AG09309 (cell line): ENCODE data around the gene SLC45A3.

Experiments
- DNase-seq: peaks from one replicate; pipeline ENCODE4 v3.0.0-alpha.2; 2010; ENCODE audit warnings: low read depth
- H3K4me3 ChIP-seq: 2 replicates; pipeline ENCODE4 v1.5.1; 2011; ENCODE audit warnings: mild to moderate bottlenecking, low read depth, low read length, moderate library complexity; ENCODE audit not compliant: control insufficient read depth
- CTCF ChIP-seq: IDR thresholded peaks from 2 replicates; pipeline ENCODE4 v1.5.1; 2011; ENCODE audit warnings: mild to moderate bottlenecking, low read depth, low read length, inconsistent platforms; ENCODE audit not compliant: insufficient read depth, control insufficient read depth; ENCODE audit errors: missing control alignments

SLC45A3 gene

DNA sequence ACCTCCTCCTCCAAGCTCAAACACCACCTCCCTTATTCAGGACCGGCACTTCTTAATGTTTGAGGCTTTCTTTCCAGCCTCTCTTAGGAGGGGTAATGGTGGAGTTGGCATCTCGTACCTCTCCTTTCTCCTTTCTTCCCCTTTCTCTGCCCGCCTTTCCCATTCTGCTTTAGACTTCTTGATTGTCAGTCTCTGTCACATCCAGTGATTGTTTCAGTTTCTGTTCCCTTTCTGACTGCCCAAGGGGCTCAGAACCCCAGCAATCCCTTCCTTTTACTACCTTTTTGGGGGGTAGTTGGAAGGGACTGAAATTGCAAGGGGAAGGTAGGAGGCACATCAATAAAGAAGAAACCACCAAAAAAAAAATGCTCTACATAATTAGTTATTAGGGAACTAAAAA lies 54.1 kb downstream of the SLC45A3 start:
- no peak overlapping the region for H3K4me3 ChIP-seq
- no peak for TF ChIP-seq CTCF
- no peak for DNase-seq

DNA sequence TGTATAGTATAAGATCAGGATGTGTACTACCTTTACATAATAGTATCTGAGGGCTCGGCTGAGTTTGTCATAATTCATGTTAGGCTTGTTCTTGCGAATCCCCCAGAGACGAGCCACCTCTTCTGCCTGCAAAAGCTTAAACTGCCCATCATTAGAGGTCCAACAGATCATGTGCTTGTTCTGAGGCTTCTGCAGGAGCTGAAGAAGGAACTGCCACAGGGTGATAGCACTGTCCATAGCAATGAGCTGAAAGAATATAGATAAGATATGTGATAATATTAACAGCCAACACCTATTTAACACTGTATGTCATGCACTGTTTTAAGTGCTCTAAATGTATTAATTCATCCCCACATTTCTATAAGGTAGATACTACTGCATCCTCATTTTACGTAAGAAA lies 56.7 kb downstream of the SLC45A3 start:
- no peak for TF ChIP-seq CTCF
- DNase-seq: no peak
- H3K4me3 ChIP-seq: no peak overlapping the region

GRCh38 chr1:205620269-205620668 lies 60.0 kb downstream of the SLC45A3 start:
- DNase-seq: no peak
- no peak for TF ChIP-seq CTCF
- no peak overlapping the region for H3K4me3 ChIP-seq

- TF ChIP-seq CTCF: no peak
- no peak overlapping the region for H3K4me3 ChIP-seq
- DNase-seq: no peak
Observed at GRCh38 chr1:205619376-205619775, 60.9 kb downstream of the SLC45A3 start.

DNA sequence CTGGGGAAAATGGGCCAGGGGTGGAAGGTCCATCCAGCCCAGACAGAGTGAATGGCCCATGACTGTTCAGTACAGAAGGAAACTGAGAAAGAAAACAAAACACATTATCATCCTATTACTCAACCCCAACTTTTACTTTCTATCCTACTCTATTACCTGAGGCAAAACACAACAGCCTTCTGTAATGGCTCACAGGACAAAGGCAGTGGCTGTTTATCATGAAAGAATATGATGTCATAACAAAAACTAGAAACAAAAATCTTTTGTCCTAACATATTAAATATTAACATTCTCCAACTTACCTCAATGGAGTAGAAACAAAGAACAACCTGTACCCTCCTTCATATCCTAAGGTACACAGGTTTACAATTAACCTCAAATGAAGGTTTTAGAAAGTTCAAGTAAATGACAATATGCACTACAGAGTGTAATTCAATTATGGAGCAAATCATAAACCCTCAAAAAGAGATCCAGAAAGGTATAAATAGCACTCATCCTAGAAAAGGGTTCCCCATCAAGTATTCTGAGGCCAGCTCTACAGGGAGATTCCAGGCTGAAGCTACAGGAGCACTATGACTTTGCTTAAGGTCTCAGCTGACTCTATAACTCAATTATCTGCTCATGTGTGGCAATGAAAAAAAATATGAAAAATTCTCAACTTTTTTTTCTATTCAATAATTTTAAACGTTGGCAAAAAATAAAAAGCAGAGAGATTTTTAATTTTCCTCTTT lies 63.6 kb downstream of the SLC45A3 start:
- no peak for DNase-seq
- no peak overlapping the region for H3K4me3 ChIP-seq
- no peak for TF ChIP-seq CTCF

DNA sequence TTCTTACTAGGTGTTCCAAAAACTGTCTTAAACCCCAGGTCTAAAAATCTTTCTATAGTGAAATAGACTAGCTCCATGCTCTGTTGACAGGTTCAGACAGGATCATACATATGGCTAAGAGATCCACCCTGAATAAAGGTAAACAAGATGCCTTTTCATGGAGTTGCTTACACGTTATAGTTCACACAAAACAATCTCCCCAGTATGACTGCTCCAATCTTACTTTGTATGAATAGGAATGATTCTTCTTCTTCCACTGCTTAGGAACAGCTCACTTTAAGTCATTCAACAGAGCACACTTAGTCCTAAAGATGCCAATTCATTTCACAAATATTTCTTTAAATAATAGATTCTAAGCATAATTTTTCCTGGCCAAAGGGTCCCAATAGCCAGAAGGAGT lies 64.5 kb downstream of the SLC45A3 start:
- no peak for TF ChIP-seq CTCF
- H3K4me3 ChIP-seq: no peak overlapping the region
- DNase-seq: no peak

DNA sequence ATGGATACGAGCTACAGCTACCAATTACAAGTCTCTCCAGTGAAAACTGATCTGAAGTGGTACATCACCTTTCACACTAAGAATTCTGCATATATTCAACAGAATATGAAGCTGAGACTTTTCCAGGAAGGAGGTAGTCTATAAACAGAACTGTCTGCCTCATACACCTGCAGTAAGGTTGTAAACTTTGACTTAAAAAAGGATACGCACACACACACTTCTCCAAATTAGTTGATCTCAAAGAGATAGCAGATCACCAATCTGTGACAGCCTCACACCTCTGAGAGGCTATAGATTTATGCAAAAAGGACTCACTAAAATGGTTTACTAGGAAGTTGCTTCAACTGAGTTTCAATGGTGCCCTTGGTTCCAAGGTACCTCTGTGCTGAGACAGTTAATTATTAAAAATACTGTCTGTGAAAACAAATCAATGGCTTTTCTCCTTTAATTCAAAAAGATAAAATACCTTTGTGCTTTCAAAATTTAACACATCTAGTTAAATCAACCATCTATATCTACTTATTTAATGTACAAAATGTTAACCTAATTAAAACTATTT lies 66.4 kb downstream of the SLC45A3 start:
- DNase-seq: no peak
- no peak for TF ChIP-seq CTCF
- H3K4me3 ChIP-seq: no peak overlapping the region
